ENCODE data around the gene PIK3C3.

PIK3C3 gene

GRCh38 chr18:42131066-42131929 is 176.3 kb downstream of the PIK3C3 start:
- Histone ChIP-seq H3K9me2 (replicated peaks; ENCODE audit: control insufficient read depth, low read length) (no peaks in the 10 kb centered on the region; the same call in 1 of the 2 replicates), H3K4me2 (ENCODE audit: low read length) (no peak overlapping the region), H3K4me3 (ENCODE audit: low read length) (no peak overlapping the region)

DNA sequence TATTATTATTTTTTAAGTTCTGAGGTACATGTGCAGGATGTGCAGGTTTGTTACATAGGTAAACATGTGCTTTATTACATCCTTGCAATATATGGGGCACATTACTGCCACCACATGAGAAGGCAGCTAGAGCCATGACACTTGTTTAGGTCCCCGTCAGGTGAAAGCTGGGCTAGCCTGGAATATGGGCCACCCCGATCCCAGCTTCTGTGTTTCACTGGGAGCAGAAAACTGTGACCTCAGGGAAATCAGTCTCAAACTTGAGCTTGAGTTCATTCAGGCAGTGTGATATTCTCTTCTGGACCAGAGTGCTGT is 176.9 kb downstream of the PIK3C3 start:
- Histone ChIP-seq H3K27ac (ENCODE audit: low read depth, low read length) (no peak overlapping the region), H3K27me3 (ENCODE audit: control insufficient read depth, low read length) (no peaks in the 10 kb centered on the region), H3K4me1 (ENCODE audit: control insufficient read depth, low read length) (no peaks in the 10 kb centered on the region), H3K9me2 (replicated peaks; ENCODE audit: control insufficient read depth, low read length) (no peaks in the 10 kb centered on the region; the same call in 1 of the 2 replicates), H4K20me1 (ENCODE audit: control insufficient read depth, insufficient read depth, low read depth, low read length) (no peaks in the 10 kb centered on the region), H3K79me2 (ENCODE audit: control insufficient read depth, low read length) (no peaks in the 10 kb centered on the region), H3K4me3 (ENCODE audit: low read length) (no peak overlapping the region), H3K4me2 (ENCODE audit: low read length) (no peak overlapping the region), H3K36me3 (ENCODE audit: control insufficient read depth, low read length) (no peaks in the 10 kb centered on the region), H3K9me3 (ENCODE audit: control insufficient read depth, insufficient read depth, low read length) (no peaks in the 10 kb centered on the region), H3F3A (ENCODE audit: control insufficient read depth, insufficient read depth) (no peaks in the 10 kb centered on the region)
- no peak for TF ChIP-seq EZH2phosphoT487 (IDR thresholded peaks at IDR 0.05; ENCODE audit: borderline replicate concordance, low read length)
- TF ChIP-seq, protein P1, sequence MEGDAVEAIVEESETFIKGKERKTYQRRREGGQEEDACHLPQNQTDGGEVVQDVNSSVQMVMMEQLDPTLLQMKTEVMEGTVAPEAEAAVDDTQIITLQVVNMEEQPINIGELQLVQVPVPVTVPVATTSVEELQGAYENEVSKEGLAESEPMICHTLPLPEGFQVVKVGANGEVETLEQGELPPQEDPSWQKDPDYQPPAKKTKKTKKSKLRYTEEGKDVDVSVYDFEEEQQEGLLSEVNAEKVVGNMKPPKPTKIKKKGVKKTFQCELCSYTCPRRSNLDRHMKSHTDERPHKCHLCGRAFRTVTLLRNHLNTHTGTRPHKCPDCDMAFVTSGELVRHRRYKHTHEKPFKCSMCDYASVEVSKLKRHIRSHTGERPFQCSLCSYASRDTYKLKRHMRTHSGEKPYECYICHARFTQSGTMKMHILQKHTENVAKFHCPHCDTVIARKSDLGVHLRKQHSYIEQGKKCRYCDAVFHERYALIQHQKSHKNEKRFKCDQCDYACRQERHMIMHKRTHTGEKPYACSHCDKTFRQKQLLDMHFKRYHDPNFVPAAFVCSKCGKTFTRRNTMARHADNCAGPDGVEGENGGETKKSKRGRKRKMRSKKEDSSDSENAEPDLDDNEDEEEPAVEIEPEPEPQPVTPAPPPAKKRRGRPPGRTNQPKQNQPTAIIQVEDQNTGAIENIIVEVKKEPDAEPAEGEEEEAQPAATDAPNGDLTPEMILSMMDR (IDR thresholded peaks at IDR 0.05; ENCODE audit: low read depth, low read length, poor library complexity, severe bottlenecking) = no peak

More at GRCh38 chr18:42131066-42131929, 176.3 kb downstream of the PIK3C3 start:
- no peaks in the 10 kb centered on the region for H4K20me1 ChIP-seq (ENCODE audit: control insufficient read depth, insufficient read depth, low read depth, low read length)
- no peaks in the 10 kb centered on the region for H3K36me3 ChIP-seq (ENCODE audit: control insufficient read depth, low read length)
- H3F3A ChIP-seq (ENCODE audit: control insufficient read depth, insufficient read depth) = no peaks in the 10 kb centered on the region
- H3K27ac ChIP-seq (ENCODE audit: low read depth, low read length) = no peak overlapping the region
- no peaks in the 10 kb centered on the region for H3K27me3 ChIP-seq (ENCODE audit: control insufficient read depth, low read length)
- H3K9me3 ChIP-seq (ENCODE audit: control insufficient read depth, insufficient read depth, low read length) = no peaks in the 10 kb centered on the region
- H3K79me2 ChIP-seq (ENCODE audit: control insufficient read depth, low read length) = no peaks in the 10 kb centered on the region
- H3K4me1 ChIP-seq (ENCODE audit: control insufficient read depth, low read length) = no peaks in the 10 kb centered on the region
- TF ChIP-seq EZH2phosphoT487 (IDR thresholded peaks at IDR 0.05; ENCODE audit: borderline replicate concordance, low read length) = no peak
- TF ChIP-seq, protein P1 (IDR thresholded peaks at IDR 0.05; ENCODE audit: low read depth, low read length, poor library complexity, severe bottlenecking) = no peak
